Cerebellar nuclear complex (tissue), 1 donor: ENCODE measurements around the gene MAP9.
"Not testable (repeated sequence)": the region's sequence is repeated elsewhere in the genome, so short reads cannot be mapped to it uniquely, and the experiment has no call there.

Experiments
- DNase-seq, 2 experiments: peaks; one replicate each; lab custom pipeline; 2025; lab: John Stamatoyannopoulos, UW

The MAP9 gene

GRCh38 chr4:155376387-155377268, at the start of gene MAP9:
TSS of gene MAP9 (minus strand) at chr4:155376965. CDS start at chr4:155375850, 1,115 bp downstream.
- peak; percentile 92 to 96 for DNase-seq

DNA sequence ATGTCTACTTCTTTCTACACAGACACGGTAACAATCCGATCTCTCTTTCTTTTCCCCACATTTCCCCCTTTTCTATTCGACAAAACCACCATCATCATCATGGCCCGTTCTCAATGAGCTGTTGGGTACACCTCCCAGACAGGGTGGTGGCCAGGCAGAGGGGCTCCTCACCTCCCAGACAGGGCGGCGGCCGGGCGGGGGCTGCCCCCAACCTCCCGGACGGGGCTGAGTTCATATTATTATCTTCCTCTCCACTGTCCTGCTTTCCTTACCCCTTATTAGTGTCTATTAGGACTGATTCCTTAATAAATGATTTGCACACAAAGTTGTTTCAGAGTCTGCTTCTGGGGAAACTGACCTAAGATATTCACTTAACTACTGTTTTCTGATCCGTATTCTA, 48.0 kb upstream of the MAP9 start:
- not testable (repeated sequence) for DNase-seq

- DNase-seq: no peak
Measured at GRCh38 chr4:155423671-155424070, 46.9 kb upstream of the MAP9 start.

GRCh38 chr4:155419266-155419665, 42.5 kb upstream of the MAP9 start:
- no peak for DNase-seq

- DNase-seq: no peak
Measured at GRCh38 chr4:155415662-155416061, 38.9 kb upstream of the MAP9 start.

- no peak for DNase-seq
Measured at GRCh38 chr4:155413451-155413850, 36.7 kb upstream of the MAP9 start.

DNA sequence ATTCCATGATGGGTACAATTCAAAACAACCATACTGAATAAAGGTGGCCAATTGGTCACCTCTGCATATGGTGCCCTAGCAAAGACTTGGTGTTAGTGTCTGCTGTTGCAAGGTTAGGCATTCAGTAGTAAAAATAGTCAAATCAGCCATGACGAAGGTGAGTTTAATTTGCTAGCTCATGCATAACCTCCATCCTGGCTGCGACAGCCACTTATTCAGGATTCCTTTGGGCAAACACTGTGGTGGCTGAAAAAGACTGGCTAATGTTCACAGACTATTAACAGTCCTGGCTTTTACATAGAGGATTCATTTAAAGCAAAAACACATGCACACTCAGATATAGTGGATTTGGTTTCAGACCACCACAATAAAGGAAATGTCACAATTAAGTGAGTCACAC, 34.8 kb upstream of the MAP9 start:
- no peak for DNase-seq

- DNase-seq: no peak
Measured at GRCh38 chr4:155408796-155409195, 32.0 kb upstream of the MAP9 start.

GRCh38 chr4:155407480-155407879, 30.7 kb upstream of the MAP9 start:
- no peak for DNase-seq

DNA sequence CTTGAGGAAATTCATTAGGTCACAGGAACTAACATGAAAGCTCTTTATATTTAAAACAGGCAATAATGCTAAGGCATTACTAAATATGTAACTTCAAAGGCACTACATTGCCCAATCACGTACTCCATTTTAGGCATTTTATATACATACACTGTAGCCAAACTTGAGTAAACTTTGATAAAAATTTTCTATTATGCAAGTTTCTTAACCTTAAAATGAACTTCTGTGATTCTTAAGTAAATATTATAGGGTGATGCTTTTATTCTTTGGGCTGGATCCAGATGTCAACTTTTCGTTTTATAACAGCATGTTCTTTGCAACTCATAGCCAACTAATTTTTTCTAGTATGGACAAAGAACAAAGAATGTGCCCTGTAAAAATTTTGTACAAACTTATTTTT, 28.3 kb upstream of the MAP9 start:
- no peak for DNase-seq

DNA sequence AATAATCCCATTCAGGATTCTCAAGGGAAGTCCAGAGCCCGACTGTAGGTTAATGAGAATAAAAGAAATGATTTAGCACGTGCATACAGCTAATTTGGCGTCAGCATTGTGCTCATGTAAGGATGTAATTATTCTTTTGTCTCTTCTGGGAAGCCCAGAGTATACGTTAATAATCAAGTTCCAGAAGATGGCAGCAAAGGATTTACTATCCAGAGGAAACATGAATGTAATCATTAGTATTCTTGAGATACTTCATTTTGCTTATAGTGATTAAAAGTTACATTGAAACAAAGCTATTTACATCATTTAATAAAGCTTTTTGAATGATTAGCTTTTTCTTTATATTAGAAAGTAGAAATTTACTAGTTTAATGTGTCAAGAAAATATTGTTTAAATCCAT, 27.1 kb upstream of the MAP9 start:
- DNase-seq: no peak

- no peak for DNase-seq
Measured at GRCh38 chr4:155402941-155403340, 26.2 kb upstream of the MAP9 start.

DNA sequence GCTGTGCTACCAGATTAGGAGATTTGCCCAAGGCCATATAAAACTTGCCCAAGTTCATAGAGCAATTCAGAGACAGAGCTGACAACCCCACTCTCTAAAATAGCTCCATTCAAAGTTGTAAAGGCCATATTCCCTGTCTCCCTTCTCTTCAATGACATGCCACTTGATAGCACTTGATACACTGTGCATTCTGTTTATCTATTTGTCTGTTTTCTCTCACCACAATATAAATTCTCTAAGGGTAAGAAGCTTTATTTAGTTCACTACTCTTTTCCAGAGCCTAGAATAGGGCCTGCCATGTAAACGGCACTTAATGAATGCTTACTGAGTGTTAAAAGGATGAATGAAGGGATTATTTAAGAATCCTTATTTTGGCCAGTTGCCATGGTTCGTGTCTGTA, 24.1 kb upstream of the MAP9 start:
- no peak for DNase-seq

- no peak for DNase-seq
Measured at GRCh38 chr4:155399974-155400697, 23.4 kb upstream of the MAP9 start.

- DNase-seq: no peak
Measured at GRCh38 chr4:155392481-155393184, 15.9 kb upstream of the MAP9 start.

DNA sequence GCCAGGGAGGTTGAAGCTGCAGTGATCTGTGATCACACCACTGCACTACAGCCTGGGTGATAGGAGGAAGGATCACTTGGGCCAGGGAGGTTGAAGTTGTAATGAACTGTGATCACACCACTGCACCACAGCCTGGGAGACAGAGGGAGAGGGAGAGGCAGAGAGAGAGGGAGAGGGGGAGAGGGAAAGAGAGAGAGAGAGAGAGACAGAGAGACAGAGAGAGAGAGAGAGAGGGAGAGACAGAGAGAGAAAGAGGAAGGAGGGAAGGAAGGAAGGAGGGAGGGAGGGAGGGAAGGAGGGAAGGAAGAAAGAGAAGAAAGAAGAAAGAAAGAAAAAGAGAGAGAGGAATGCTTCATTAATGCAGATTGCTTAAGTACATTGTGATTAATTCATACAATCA, 15.2 kb upstream of the MAP9 start:
- DNase-seq: no peak

DNA sequence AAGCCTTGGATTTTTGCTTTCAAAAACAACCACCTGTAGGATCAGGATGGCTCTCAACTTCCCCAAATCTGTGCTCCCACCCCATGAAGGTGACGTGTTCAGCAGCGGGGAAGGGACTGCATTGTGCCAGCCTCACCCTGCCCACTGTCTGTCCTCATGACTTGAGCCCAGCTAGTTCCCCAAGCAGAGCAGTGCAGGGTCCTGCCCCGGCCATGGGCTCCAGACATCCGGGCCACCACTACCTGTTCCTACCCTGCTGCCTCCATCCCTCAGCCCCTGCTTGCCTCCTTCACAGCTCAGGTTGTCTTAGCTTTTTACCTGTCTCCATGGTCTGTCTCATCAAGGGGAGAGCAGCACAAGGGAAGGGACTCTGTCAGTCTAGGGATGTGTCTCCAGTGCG, 11.4 kb upstream of the MAP9 start:
- no peak for DNase-seq

GRCh38 chr4:155383541-155383940, 6.8 kb upstream of the MAP9 start:
- no peak for DNase-seq

DNA sequence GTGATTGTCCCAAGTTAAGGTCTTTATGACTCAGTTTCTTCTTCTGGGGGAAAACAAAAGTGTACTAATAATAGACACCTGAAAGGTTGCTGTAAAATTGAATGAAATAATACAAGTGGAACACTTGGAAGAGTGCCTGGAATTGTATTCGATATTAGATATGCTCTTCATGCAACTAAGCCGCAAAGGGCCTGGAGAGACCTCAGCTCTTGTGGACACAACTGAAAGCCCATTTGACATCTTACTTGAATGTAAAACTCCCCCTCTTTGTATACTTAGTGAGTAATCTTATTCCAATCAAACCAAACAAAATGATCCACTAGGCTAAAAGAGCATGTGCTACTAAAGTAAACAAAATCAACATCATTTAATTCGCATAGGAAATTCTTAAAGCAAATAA, 511 bp upstream of the MAP9 start:
- no peak for DNase-seq

DNA sequence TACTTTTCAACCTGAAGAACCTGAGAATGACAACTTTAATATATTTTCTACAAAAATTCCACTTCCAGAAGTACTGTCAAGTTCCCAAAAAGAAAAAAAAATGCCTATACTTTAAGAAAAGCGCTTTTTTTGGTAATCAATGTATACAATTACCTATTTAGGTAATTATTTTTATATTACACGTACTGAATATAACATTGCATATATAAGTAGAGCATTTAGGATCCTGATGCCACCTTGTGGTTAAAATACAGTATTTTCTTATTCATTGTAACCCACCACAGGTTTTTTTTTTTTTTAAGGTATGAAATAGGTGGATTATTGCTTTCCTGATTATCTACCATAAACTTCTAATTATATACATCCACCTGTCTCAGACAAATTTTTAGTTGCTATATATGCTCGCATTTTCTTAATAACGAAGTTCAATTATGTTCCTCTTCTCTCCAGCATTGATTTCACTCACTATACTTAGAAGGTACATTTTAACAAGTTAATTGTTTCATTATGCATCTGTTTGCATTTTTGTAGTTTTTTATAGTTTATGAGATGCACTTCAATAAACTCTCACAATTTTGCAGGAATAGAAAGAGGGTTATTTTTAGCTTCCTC, 5.2 kb downstream of the MAP9 start:
- no peak for DNase-seq

DNA sequence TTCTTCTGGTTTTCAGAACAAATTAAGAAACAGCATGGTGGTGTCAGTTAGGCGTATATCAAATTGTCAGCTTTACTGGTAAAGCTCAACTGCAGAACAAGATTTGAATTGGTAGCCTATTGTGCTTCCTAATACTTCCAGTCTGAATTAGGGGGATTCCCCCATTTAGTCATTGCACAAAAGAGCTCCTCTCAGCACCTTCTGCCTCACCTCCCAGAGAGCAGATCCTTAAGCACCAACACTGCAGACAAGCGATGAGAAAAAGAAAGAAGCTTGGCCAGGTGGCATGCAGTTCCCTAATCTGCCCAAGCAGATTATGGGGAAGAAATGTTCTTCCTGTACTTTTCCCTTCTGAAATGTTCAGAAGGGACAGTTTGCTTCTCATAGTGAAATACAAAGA, 9.2 kb downstream of the MAP9 start:
- no peak for DNase-seq

DNA sequence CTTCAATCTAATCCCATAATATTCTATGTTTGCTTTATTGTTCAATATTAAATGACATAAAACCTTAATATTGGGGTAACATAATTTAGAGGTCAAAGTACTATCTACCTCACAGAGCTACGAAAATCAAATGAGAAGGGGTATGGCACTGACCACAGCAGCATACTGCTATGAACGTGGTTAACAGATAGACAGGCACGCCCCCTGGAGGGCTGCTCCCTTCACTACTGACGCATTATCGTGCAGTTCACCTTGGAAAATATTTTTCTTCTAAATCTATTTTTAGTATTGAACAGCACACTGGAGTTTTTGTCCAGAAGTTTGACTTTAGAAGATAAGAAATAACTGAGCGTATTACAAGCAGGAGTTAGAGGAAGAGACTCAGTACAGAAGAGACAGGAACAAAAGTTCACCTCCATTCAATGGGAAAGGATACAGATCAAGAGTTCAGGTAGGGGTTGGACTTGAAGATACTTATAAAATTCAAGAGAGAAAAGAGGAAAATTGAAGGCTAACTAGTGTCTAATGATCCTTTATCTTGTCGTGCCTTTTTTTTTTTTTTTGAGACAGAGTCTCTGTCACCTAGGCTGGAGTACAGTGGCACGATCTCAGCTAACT, 22.7 kb downstream of the MAP9 start:
- DNase-seq: no peak
